Measurements from ENCODE around the gene LAPTM5. TPM values are rescaled to one million over a fixed set of nuclear protein-coding genes. Genes with fewer than 3 reads are reported as not detected.
A peak's percentile ranks its signal among the peaks of the same experiment; 100 is the strongest.

The LAPTM5 gene
- total and polyA plus RNA-seq, 10 of the 15 experiments (the other 5 are each of a cell fraction or from before 2014, with no cell fraction given), result 24.1 to 1,034 (median 687) TPM

DNA sequence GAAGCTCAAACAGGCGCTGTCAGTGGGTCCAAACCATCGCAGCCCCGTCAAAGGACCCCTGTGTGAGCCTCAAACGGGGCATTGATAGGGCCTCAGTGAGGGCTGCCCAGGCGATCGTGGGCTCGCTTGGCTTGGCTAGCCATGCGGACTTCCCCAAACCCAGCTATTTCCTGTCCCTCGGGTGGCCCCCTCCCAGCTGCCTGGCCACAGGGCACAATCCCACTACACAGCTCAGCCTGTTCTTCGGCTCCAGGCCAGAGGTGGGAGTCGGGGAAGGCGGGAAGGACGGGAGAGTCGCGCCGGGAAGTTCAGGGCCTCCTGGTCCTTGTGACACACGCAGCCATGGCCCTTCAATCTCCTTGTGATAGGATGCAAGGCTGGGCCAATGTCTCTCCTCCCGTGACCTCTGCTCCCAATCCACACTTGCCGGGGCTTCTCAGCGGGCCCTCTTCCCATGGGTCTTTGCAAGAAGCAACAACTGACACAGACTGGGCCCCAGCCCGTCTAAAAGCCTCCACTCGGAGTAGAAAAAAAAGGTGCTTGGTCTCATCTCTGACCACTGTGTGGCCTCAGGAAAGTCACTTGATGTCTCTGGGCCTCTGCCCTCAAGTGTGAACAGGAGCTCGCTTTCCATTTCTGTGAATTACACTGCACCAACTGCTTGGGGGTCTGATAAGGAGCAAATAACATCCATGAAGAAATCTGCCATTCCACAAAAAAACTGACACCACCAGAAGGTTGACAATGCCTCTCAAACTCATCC, 27.0 kb downstream of the LAPTM5 start (continued):
- TF ChIP-seq, protein P1, sequence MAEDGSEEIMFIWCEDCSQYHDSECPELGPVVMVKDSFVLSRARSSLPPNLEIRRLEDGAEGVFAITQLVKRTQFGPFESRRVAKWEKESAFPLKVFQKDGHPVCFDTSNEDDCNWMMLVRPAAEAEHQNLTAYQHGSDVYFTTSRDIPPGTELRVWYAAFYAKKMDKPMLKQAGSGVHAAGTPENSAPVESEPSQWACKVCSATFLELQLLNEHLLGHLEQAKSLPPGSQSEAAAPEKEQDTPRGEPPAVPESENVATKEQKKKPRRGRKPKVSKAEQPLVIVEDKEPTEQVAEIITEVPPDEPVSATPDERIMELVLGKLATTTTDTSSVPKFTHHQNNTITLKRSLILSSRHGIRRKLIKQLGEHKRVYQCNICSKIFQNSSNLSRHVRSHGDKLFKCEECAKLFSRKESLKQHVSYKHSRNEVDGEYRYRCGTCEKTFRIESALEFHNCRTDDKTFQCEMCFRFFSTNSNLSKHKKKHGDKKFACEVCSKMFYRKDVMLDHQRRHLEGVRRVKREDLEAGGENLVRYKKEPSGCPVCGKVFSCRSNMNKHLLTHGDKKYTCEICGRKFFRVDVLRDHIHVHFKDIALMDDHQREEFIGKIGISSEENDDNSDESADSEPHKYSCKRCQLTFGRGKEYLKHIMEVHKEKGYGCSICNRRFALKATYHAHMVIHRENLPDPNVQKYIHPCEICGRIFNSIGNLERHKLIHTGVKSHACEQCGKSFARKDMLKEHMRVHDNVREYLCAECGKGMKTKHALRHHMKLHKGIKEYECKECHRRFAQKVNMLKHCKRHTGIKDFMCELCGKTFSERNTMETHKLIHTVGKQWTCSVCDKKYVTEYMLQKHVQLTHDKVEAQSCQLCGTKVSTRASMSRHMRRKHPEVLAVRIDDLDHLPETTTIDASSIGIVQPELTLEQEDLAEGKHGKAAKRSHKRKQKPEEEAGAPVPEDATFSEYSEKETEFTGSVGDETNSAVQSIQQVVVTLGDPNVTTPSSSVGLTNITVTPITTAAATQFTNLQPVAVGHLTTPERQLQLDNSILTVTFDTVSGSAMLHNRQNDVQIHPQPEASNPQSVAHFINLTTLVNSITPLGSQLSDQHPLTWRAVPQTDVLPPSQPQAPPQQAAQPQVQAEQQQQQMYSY (CRISPR knock-in tag; IDR thresholded peaks at IDR 0.05), result no peak
- TF ChIP-seq IKZF1 (conservative IDR thresholded peaks at IDR 0.05) (peak; percentile 84), ETV6 (conservative IDR thresholded peaks at IDR 0.05 in 1 of 2, IDR thresholded peaks at IDR 0.05 in 1 of 2; ENCODE audit: borderline replicate concordance in 1 of 2, low read depth in 1 of 2) (peak in 1 of 2 experiments; percentile 62; a peak in 1 of 4 replicates), BMI1 (IDR thresholded peaks at IDR 0.05; ENCODE audit: borderline replicate concordance) (no peak), TCF3 (IDR thresholded peaks at IDR 0.05; ENCODE audit: borderline replicate concordance, insufficient read depth, low read depth, low read length) (peak; percentile 89), PAX5 (IDR thresholded peaks at IDR 0.05; ENCODE audit: borderline replicate concordance, low read depth, low read length) (peak; percentile 98), SP1 (IDR thresholded peaks at IDR 0.05; ENCODE audit: low read depth, low read length) (peak; percentile 16), POLR2A (IDR thresholded peaks at IDR 0.05; ENCODE audit: low read depth, low read length) (peak; percentile 46)

Data from GM12878 (cell line).